Measurements from ENCODE around the gene ATP8A2.
A peak's percentile ranks its signal among the peaks of the same experiment; 100 is the strongest.

Gene ATP8A2

DNA sequence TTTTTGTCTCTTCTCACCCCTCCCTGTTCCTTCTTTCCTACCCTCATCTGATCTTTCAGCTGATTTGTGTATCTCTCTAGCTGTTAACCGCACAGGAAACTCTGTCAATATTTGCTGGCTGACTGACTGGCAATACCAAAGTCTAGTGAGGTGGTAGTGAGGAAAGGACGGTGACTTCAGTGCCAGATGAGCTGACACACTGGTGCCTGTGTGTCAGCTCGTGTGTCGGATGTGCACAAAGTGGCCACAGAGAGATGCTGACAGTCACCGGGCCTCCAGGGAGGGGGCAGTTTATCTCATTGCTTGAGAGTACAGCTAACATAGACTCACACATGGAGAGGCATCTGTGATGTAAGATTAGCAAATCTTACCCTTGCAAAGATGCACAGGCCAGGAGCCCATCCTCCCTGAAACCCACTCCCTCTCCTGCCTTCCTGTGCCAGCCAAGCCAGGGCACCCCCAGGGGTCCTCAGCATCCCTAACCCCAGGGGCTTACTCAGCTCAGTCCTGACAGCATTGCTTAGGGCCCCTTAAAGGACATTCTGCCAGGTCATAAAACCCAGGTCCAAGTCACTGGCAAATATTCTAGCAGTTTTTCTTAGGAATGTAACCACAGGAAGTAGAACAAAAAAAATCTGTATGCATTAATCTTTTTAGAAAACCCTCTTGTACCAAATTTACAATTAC lies 599.8 kb downstream of the ATP8A2 start:
- no peaks in the 10 kb centered on the region for H3K36me3 Mint-ChIP-seq
- H3K4me3 Mint-ChIP-seq: peak overlapping the region; percentile 60
- H3K27me3 Mint-ChIP-seq: no peaks in the 10 kb centered on the region
- H3K4me1 Mint-ChIP-seq: peaks cover 54% of the 10 kb centered on the region
- H3K27ac Mint-ChIP-seq: peak overlapping the region; percentile 71
- H3K9me3 Mint-ChIP-seq: no peaks in the 10 kb centered on the region

DNA sequence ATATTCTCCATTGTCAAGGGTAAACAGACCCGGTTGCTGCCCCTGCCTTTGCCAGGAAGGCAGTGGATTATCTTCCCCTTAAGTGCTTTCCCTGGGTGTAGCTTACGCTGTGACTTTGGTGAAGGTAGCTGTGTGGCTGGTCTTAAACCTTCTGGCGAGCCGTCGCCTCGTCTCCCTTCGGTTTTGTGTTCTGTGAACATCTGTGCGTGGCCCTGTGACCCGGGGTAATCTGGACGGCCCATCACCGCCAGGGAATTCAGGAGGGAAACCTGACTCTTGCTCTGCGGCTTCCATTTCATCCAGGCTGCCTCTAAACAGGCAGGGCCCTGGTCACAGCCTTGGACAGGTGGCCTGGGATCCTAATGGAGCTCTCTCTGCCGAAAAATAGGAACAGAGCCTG lies 601.3 kb downstream of the ATP8A2 start:
- Mint-ChIP-seq H3K36me3 (no peaks in the 10 kb centered on the region), H3K27me3 (no peaks in the 10 kb centered on the region), H3K4me1 (peaks cover 60% of the 10 kb centered on the region), H3K4me3 (peak overlapping the region; percentile 41), H3K27ac (peak overlapping the region; percentile 71), H3K9me3 (no peaks in the 10 kb centered on the region)

DNA sequence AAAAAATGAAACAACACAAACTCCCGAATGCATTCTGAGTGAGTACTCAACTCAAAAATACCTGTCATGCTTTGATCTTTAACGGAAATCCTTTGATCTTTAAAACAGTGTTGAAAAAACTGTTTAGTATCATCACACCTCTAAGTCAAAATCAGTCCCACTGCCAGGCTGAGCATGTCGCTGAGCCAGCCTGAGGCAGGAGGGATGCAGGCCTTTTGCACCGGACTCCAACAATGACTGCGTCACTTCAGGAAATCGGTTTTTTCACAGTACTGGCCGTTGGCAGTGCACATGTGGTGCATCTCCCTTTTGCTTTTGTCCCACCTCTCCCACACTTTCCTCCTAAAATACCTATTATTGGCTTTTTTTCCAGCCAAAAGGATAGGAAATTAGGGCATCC lies 601.8 kb downstream of the ATP8A2 start:
- H3K4me1 Mint-ChIP-seq: peaks cover 60% of the 10 kb centered on the region
- H3K4me3 Mint-ChIP-seq: peak overlapping the region; percentile 41
- H3K9me3 Mint-ChIP-seq: no peaks in the 10 kb centered on the region
- peak overlapping the region; percentile 71 for H3K27ac Mint-ChIP-seq
- no peaks in the 10 kb centered on the region for H3K27me3 Mint-ChIP-seq
- no peaks in the 10 kb centered on the region for H3K36me3 Mint-ChIP-seq

DNA sequence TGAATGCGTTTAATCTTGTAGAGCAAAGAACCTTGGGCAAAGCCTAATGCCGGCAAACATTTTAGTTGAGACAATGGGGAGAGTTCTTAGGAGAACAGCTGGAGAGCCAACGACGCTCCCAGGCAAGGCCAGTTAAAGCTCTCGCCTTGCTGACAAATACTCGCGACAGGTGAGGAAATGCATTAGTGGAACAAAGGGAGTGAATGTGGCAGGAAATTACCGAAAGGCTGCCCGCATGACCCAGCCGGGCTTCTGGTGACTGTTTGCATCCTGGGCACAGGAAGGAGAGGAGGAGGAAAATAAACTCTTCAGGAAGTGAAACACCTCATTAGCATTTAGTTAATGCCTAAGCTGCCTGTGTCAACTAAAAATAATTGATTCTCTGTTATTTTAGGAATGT lies 605.4 kb downstream of the ATP8A2 start:
- no peaks in the 10 kb centered on the region for H3K27me3 Mint-ChIP-seq
- no peak overlapping the region for H3K4me3 Mint-ChIP-seq
- no peaks in the 10 kb centered on the region for H3K36me3 Mint-ChIP-seq
- no peaks in the 10 kb centered on the region for H3K9me3 Mint-ChIP-seq
- H3K4me1 Mint-ChIP-seq: peaks cover 37% of the 10 kb centered on the region
- H3K27ac Mint-ChIP-seq: no peak overlapping the region

DNA sequence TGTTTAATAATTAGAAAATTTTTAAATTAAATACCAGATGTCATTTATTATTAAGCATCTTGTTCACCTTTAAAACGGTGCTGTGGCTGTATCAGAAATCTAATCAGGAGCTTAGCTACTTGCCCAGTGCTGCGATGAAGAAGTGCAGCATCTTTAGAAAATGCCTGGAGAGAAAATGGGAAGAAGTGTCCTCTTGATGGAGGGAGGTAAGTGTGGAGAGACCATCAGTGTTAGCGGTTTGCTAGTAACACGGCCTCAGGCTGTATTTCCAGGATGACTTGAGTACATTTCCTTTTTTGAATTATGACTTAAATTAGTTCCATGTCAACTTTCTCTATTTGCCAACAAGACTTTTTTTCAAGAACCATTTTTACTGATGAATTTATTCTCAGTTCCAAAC lies 605.9 kb downstream of the ATP8A2 start:
- Mint-ChIP-seq H3K4me1 (peaks cover 32% of the 10 kb centered on the region), H3K9me3 (no peaks in the 10 kb centered on the region), H3K27me3 (no peaks in the 10 kb centered on the region), H3K4me3 (no peak overlapping the region), H3K36me3 (no peaks in the 10 kb centered on the region), H3K27ac (no peak overlapping the region)

DNA sequence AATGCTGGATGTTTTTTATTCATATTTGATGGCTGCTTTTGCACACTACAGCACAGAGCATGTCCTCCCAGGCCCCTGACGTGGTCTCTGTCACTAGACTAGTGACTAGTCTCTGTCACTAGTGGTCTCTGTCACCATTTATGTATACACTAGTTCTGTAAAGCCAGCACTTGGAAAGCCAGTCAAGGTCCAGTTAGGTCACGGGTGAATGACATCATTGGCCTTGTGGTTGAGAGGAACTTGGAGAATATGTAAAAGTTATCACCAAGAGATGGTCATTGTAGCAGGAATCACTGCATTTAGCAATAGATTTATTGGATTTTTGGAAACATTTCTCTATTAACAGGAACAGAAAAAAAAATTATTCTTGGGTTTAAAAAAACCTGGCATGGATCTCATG lies 607.2 kb downstream of the ATP8A2 start:
- Mint-ChIP-seq H3K27ac (no peak overlapping the region), H3K36me3 (no peaks in the 10 kb centered on the region), H3K4me3 (no peak overlapping the region), H3K4me1 (peaks cover 26% of the 10 kb centered on the region), H3K27me3 (no peaks in the 10 kb centered on the region), H3K9me3 (no peaks in the 10 kb centered on the region)

DNA sequence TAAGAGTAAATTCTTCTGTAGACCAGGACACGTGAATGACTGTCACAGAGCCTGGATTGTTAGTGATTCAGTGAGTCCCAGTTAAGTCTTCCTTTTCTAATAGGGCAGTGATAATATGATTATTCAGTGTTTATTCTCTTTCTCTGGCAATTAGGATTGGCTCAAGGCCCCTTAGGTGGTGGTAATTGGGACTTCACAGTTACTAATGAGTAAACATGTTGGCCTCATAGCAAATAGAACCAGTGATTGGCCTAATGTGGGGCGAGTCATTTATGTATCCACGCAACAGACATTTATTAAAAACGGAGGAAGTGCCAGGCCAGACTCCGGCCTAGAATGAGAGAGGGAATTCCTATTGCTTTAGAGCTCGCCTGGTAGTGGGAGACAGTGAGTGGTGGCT lies 607.6 kb downstream of the ATP8A2 start:
- Mint-ChIP-seq H3K4me3 (no peak overlapping the region), H3K27ac (no peak overlapping the region), H3K9me3 (no peaks in the 10 kb centered on the region), H3K36me3 (no peaks in the 10 kb centered on the region), H3K27me3 (no peaks in the 10 kb centered on the region), H3K4me1 (peaks cover 22% of the 10 kb centered on the region)

DNA sequence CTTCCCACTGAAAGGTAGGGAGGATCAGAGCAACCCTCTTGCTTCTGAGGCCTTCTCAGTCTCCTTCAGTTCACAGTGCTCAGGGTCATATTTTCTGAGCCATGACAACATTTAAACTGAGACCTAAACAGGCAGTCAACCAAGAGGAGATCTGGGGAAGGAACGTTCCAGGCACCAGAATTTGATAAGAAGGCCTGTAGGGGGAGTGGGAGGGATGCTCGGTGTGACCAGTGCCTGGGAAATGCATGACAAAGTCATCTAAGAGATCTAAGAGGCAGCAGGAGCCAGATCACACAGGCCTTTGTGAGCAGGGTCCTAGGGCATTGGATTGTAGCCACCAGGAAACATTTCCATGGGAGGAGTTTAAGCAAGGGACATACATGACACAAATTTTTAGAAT lies 608.5 kb downstream of the ATP8A2 start:
- Mint-ChIP-seq H3K4me1 (peaks cover 14% of the 10 kb centered on the region), H3K27ac (no peak overlapping the region), H3K4me3 (no peak overlapping the region), H3K36me3 (no peaks in the 10 kb centered on the region), H3K27me3 (no peaks in the 10 kb centered on the region), H3K9me3 (no peaks in the 10 kb centered on the region)

DNA sequence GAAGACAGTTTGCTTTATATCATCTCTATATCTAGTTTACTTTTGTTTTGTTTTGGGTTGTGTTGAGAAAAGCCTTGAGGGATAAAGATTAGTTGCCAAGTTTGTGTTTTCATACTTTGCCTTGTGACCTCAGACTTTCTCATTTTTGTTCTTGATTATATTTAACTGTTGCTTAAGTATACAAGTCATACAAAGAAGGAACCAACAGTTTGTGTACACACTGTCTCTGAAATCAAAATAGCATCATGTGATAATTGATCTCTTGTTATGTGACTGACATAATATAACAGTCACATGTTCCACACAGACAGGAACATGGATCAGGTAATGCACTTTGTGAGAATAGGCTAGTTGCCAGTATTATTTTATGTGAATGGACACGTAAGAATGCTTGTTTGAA lies 609.3 kb downstream of the ATP8A2 start:
- Mint-ChIP-seq H3K4me1 (peaks cover 13% of the 10 kb centered on the region), H3K4me3 (no peak overlapping the region), H3K27ac (no peak overlapping the region), H3K27me3 (no peaks in the 10 kb centered on the region), H3K9me3 (peaks cover 2% of the 10 kb centered on the region), H3K36me3 (no peaks in the 10 kb centered on the region)

DNA sequence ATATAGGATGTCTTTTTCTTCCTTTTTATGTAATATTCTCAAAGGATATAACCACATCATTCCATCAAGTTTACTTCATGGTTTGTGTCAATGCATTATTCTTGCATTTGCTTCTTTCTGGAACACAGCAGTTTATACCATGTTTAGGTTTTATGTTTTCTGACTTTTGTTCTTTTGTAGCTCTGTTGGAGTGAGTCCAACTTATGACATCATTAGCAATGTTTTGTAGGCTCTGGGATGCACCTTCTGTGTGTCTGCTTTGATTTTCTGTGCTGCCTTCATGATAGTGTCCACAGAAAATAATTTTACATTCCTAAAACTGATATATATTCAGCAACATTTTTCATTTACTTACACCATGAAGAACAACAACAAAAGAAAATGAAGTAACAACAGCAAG lies 611.1 kb downstream of the ATP8A2 start:
- no peaks in the 10 kb centered on the region for H3K27me3 Mint-ChIP-seq
- peaks cover 4% of the 10 kb centered on the region for H3K4me1 Mint-ChIP-seq

DNA sequence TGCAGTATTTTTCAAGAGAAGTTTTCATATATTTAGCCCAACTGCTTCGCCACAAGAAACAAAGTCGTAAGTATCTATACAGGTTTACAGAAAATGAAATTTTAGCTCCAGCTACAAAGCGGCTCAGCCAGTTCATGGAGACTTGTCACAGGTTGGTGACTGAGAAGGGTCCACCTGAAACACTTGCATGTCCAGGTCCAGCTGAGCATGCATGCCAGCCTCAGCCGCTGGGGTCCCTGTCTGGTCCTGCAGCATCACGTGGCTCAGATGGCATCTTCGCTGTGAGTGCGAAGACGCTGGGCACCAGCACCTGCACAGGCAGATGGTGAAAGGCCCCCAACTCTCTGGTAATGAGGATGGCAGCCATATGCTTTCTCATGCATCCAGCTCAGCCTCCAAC lies 616.2 kb downstream of the ATP8A2 start:
- Mint-ChIP-seq H3K27ac (no peak overlapping the region), H3K4me1 (peaks cover 2% of the 10 kb centered on the region), H3K36me3 (no peaks in the 10 kb centered on the region)

More for the DNA sequence above, 611.1 kb downstream of the ATP8A2 start:
- Mint-ChIP-seq H3K36me3 (no peaks in the 10 kb centered on the region), H3K4me3 (no peak overlapping the region), H3K27ac (no peak overlapping the region), H3K9me3 (peaks cover 8% of the 10 kb centered on the region)

DNA sequence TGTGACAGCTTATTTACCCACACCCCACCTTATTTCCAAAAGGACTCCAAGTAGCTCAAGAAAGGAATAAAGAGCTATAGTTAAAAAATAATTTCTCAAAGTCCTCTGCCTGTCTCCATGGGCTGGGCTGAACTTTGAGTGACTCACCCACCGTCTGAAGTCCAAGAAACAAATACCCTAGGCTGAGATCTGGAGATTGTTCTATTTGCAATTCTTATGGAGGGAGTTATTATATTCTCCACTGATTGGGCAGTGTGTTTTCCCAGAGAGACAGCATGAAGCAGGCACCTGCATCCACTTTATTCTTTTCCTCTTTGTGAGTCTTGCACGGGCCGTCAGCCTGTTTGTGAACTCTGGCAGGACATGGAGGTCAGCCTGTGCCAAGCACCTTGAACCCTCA lies 616.9 kb downstream of the ATP8A2 start:
- H3K36me3 Mint-ChIP-seq: no peaks in the 10 kb centered on the region
- no peaks in the 10 kb centered on the region for H3K4me1 Mint-ChIP-seq
- H3K27me3 Mint-ChIP-seq: no peaks in the 10 kb centered on the region
- H3K9me3 Mint-ChIP-seq: peaks cover 8% of the 10 kb centered on the region
- no peak overlapping the region for H3K27ac Mint-ChIP-seq
- no peak overlapping the region for H3K4me3 Mint-ChIP-seq

More for the DNA sequence above, 616.2 kb downstream of the ATP8A2 start:
- no peak overlapping the region for H3K4me3 Mint-ChIP-seq
- peaks cover 8% of the 10 kb centered on the region for H3K9me3 Mint-ChIP-seq
- H3K27me3 Mint-ChIP-seq: no peaks in the 10 kb centered on the region

DNA sequence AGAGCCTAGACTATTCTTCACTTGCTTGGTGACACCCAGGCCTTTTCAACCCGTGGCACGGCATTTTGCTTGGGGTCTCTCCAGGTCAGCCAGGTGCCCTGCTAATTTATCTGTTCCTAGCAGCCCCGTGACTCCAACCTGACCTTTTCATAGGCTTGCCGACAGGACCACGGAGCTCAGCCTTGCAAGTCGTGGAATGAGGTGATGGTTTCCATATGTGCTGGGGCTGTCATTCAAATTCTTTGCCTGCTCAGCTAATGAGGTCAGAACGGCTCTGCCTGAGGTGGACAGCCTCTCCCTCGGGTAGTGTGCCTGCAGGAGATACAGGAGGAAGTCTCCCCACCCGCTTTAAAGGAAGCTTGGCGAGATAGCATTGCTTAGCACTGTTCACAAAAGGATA lies 619.0 kb downstream of the ATP8A2 start:
- no peaks in the 10 kb centered on the region for H3K4me1 Mint-ChIP-seq
- H3K27ac Mint-ChIP-seq: no peak overlapping the region
- no peak overlapping the region for H3K4me3 Mint-ChIP-seq
- peaks cover 4% of the 10 kb centered on the region for H3K36me3 Mint-ChIP-seq
- H3K9me3 Mint-ChIP-seq: peaks cover 16% of the 10 kb centered on the region
- no peaks in the 10 kb centered on the region for H3K27me3 Mint-ChIP-seq

DNA sequence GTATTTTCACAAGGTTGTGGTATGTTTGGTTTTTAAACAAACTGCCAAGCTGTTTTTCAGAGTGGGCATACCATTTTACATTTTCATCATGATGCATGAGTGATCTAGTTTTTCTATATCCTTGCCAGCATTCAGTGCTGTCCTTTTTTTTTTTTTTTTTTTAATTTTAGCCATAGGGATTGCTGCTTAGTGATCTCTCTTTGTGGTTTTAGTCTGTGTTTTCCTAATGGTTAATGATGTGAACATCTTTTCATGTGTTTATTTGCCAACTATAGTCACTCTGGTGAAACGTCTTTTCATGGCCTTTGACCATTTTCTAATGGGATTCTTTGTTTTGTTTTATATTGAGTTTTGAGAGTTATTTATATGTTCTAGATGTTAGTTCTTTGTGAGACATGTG lies 620.3 kb downstream of the ATP8A2 start:
- no peak overlapping the region for H3K27ac Mint-ChIP-seq
- peaks cover 7% of the 10 kb centered on the region for H3K9me3 Mint-ChIP-seq
- H3K36me3 Mint-ChIP-seq: peaks cover 4% of the 10 kb centered on the region
- no peaks in the 10 kb centered on the region for H3K27me3 Mint-ChIP-seq
- no peak overlapping the region for H3K4me3 Mint-ChIP-seq
- no peaks in the 10 kb centered on the region for H3K4me1 Mint-ChIP-seq

DNA sequence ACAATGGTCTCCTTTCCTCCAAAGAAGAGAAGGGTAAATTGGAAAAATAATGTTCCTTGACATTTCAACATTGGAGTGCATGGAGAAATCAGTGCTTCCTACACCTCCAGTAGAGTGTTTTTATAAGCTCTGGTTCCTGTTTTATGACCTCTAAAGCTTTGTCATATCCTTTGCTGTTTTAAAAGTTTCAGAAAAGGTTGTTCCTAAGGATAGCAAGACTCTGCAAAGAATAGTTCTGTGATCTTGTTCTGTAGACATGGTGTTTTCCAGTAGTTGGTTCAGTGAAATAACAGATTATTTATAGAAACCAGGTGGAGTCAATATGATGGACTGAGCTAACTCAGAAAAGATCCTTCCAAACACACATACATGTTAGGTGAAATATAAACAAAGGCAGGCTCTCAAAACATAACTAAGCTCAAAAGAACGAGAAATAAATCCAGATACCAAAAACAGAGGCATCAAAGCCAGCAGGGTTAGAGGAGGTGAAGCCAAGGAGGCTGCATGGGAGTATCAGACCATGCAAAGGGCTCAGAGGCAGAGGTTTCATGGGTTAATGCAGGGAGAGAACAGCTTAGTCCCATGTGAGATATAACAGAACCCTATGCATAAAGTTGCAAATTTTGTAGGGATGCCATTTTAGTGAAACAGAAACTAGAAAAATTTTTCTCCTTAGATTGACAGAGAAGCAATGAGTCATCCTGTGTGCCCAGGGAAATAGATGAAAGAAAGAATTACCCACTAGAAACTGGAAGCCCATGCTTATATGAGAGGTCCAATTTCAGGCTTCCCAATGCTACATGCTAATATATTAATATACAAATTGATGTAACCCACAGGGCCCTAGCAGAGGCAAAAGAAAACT lies 635.7 kb downstream of the ATP8A2 start:
- Mint-ChIP-seq H3K4me3 (no peak overlapping the region), H3K27me3 (no peaks in the 10 kb centered on the region), H3K36me3 (peaks cover 1% of the 10 kb centered on the region), H3K9me3 (peaks cover 10% of the 10 kb centered on the region), H3K4me1 (peaks cover 11% of the 10 kb centered on the region), H3K27ac (no peak overlapping the region)

DNA sequence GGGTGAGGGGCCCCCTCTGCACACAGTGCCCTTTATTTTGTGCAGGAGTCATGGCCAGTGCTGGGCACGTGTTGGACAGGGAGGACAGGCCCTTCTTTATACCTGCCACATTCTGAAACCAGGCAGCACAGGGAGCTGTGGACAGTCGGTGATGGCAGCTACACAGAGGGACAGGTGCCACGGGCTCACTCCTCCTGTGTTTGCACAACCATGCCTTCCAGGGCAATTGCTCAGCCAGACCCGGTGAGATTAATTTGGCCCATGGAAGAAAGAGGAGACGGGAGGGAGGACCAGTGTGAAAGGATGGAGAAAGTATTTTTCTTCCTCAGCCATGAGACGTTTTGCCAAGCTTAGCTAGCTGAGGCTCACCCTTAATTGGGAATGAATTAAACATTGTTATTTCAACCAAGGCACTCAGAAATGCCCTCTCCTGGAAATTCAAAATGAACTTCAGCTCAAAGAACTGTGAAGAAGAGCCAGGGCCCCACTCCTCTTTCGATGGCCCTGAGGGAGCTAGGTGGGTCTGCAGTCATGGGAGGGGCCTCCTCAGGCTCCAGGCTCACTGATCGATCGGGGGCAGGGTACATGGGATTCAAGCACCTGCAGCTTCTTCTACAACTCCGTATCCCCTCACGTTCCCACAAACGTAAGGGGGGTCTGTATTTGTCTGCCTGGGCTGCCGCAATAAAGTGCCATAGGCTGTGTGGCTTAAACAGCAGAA lies 638.9 kb downstream of the ATP8A2 start:
- Mint-ChIP-seq H3K36me3 (no peaks in the 10 kb centered on the region), H3K4me3 (no peak overlapping the region), H3K27ac (no peak overlapping the region), H3K27me3 (no peaks in the 10 kb centered on the region), H3K4me1 (peaks cover 20% of the 10 kb centered on the region), H3K9me3 (no peaks in the 10 kb centered on the region)
